HEK293 (cell line): ENCODE measurements around the gene SF3A1.

Experiments used
- CTCF ChIA-PET: fragments of 350-600 bp; formaldehyde crosslinking; extraction: SDS; loops from one replicate; lab custom pipeline; 2021; ENCODE audit warnings: antibody characterized with exemption; lab: Yijun Ruan, JAX
- POLR2A ChIA-PET: fragments of 300-600 bp; formaldehyde crosslinking; extraction: SDS; loops from one replicate; lab custom pipeline; 2020; ENCODE audit warnings: antibody characterized with exemption, inconsistent platforms; lab: Yijun Ruan, JAX
- H3K27ac ChIP-seq: fragments of 200-500 bp; sonication (Bioruptor generic); 2 replicates; pipeline ENCODE4 v1.5.1; 2014; ENCODE audit warnings: low read depth, low read length, control low read depth, inconsistent platforms; ENCODE audit errors: extremely low read depth
- H3K36me3 ChIP-seq, 2 experiments: fragments of 200-500 bp in 1 of 2; sonication (Bioruptor generic) in 1 of 2; 1 replicate in 1 of 2; 2 replicates in 1 of 2; pipeline ENCODE4 v1.5.1; 2014 to 2017; ENCODE audit warnings: inconsistent platforms in 2 of 2, low read length in 2 of 2; ENCODE audit not compliant: control insufficient read depth in 2 of 2, insufficient read depth in 1 of 2
- H3K4me1 ChIP-seq: fragments of 200-500 bp; sonication (Bioruptor generic); 2 replicates; pipeline ENCODE4 v1.5.1; 2014; ENCODE audit warnings: mild to moderate bottlenecking, low read length, inconsistent platforms; ENCODE audit not compliant: control insufficient read depth, insufficient read depth
- H3K4me3 ChIP-seq: 2 replicates; pipeline ENCODE4 v1.5.1; 2011; ENCODE audit warnings: low read depth, mild to moderate bottlenecking, control low read depth, low read length, moderate library complexity
- H3K9me3 ChIP-seq: fragments of 200-500 bp; sonication (Bioruptor generic); 2 replicates; pipeline ENCODE4 v1.5.1; 2014; ENCODE audit warnings: low read depth, low read length, inconsistent platforms; ENCODE audit not compliant: control insufficient read depth, insufficient read depth
- GLIS1 ChIP-seq: fragments of 450-650 bp; formaldehyde crosslinking; IDR thresholded peaks from 2 replicates; pipeline ENCODE4 v1.5.1; 2016; ENCODE audit warnings: missing biosample characterization, missing genetic modification characterization
- HOXD13 ChIP-seq: sonication (generic); formaldehyde crosslinking; IDR thresholded peaks from 2 replicates; pipeline ENCODE4 v1.8.0; 2022; ENCODE audit warnings: missing genetic modification reagents, borderline replicate concordance
- MEIS1 ChIP-seq: sonication (generic); formaldehyde crosslinking; IDR thresholded peaks from 2 replicates; pipeline ENCODE4 v1.8.1; 2022; ENCODE audit warnings: missing genetic modification reagents, mild to moderate bottlenecking, borderline replicate concordance
- MYNN ChIP-seq: fragments of 450-650 bp; formaldehyde crosslinking; IDR thresholded peaks from 2 replicates; pipeline ENCODE4 v1.5.1; 2016; ENCODE audit warnings: missing biosample characterization, missing genetic modification characterization, borderline replicate concordance
- ZBTB48 ChIP-seq: fragments of 450-650 bp; formaldehyde crosslinking; IDR thresholded peaks from 2 replicates; pipeline ENCODE4 v1.5.1; 2016; ENCODE audit warnings: missing biosample characterization, missing genetic modification characterization
- ZBTB8A ChIP-seq: fragments of 450-650 bp; formaldehyde crosslinking; IDR thresholded peaks from 2 replicates; pipeline ENCODE4 v1.5.1; 2016; ENCODE audit warnings: missing biosample characterization, missing genetic modification characterization
- ZNF112 ChIP-seq: fragments of 450-650 bp; formaldehyde crosslinking; IDR thresholded peaks from 2 replicates; pipeline ENCODE4 v1.5.0; 2017; ENCODE audit warnings: missing biosample characterization, missing genetic modification characterization
- ZNF138 ChIP-seq: fragments of 450-650 bp; formaldehyde crosslinking; IDR thresholded peaks from 2 replicates; pipeline ENCODE4 v1.5.1; 2016; ENCODE audit warnings: missing biosample characterization, missing genetic modification characterization, borderline replicate concordance
- ZNF155 ChIP-seq: fragments of 450-650 bp; formaldehyde crosslinking; IDR thresholded peaks from 2 replicates; pipeline ENCODE4 v1.5.1; 2016; ENCODE audit warnings: missing biosample characterization, missing genetic modification characterization
- ZNF175 ChIP-seq: fragments of 450-650 bp; formaldehyde crosslinking; IDR thresholded peaks from 2 replicates; pipeline ENCODE4 v1.5.1; 2016; ENCODE audit warnings: missing biosample characterization, missing genetic modification characterization
- ZNF324 ChIP-seq: fragments of 450-650 bp; formaldehyde crosslinking; IDR thresholded peaks from 2 replicates; pipeline ENCODE4 v1.5.1; 2016; ENCODE audit warnings: missing biosample characterization, missing genetic modification characterization
- ZNF529 ChIP-seq: fragments of 450-650 bp; formaldehyde crosslinking; IDR thresholded peaks from 2 replicates; pipeline ENCODE4 v1.5.1; 2017; ENCODE audit warnings: missing genetic modification characterization, missing biosample characterization; ENCODE audit not compliant: insufficient replicate concordance
- ZNF549 ChIP-seq: fragments of 450-650 bp; IDR thresholded peaks from 2 replicates; pipeline ENCODE4 v1.5.1; 2018; ENCODE audit warnings: missing biosample characterization, missing genetic modification characterization, mild to moderate bottlenecking, inconsistent platforms, moderate library complexity
- ZNF654 ChIP-seq: fragments of 450-650 bp; formaldehyde crosslinking; IDR thresholded peaks from 2 replicates; pipeline ENCODE4 v1.5.1; 2016; ENCODE audit warnings: low read depth, missing biosample characterization, missing genetic modification characterization
- TF ChIP-seq, protein P1 (sequence below): fragments of 450-650 bp; formaldehyde crosslinking; IDR thresholded peaks from 2 replicates; pipeline ENCODE4 v1.5.1; 2016; ENCODE audit warnings: missing biosample characterization, missing genetic modification characterization, low read depth
- TF ChIP-seq, protein P2 (sequence below): fragments of 450-650 bp; formaldehyde crosslinking; IDR thresholded peaks from 2 replicates; pipeline ENCODE4 v1.5.1; 2016; ENCODE audit warnings: missing biosample characterization, missing genetic modification characterization
- TF ChIP-seq, protein P3 (sequence below): fragments of 450-650 bp; formaldehyde crosslinking; IDR thresholded peaks from 2 replicates; pipeline ENCODE4 v1.5.1; 2017; ENCODE audit warnings: missing biosample characterization, missing genetic modification characterization
- TF ChIP-seq, protein P4 (sequence below): fragments of 450-650 bp; formaldehyde crosslinking; IDR thresholded peaks from 2 replicates; pipeline ENCODE4 v1.5.1; 2017; ENCODE audit warnings: missing biosample characterization, missing genetic modification characterization
- TF ChIP-seq, protein P5 (sequence below): fragments of 450-650 bp; formaldehyde crosslinking; IDR thresholded peaks from 2 replicates; pipeline ENCODE4 v1.5.1; 2016; ENCODE audit warnings: missing biosample characterization, missing genetic modification characterization
- TF ChIP-seq, protein P6 (sequence below): fragments of 450-650 bp; formaldehyde crosslinking; IDR thresholded peaks from 2 replicates; pipeline ENCODE4 v1.5.1; 2016; ENCODE audit warnings: missing biosample characterization, missing genetic modification characterization, borderline replicate concordance

Gene SF3A1

DNA sequence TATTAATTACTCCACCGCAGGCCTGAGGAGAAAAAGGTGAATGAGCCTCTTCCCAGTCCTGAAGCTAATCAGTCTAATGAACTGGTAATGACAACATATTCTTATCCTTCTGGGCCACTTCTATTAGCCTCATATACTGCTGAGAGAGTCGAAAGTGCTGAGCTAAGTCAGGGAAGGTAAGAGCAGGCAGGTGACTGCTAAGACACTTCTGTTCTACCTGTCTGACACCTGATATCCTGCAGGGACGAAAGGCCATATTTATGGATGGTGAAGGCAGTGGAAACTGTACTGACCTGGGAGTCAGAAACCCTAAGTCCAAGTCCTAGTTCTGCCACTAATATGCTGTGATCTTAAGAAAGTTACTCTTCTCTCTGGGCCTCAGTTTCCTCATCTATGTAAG is 33.4 kb downstream of the SF3A1 start:
- Histone ChIP-seq H3K4me1 (peaks cover 11% of the 10 kb centered on the region), H3K9me3 (no peaks in the 10 kb centered on the region), H3K27ac (no peak overlapping the region), H3K36me3 (peaks cover 0 to 27% of the 10 kb centered on the region in 2 experiments; a peak in 1 of 3 replicates), H3K4me3 (no peak overlapping the region)
- CTCF ChIA-PET, result interaction anchor here (0.8 to 3.3 kb wide), 4 partner anchors 9 to 60 kb away, joined by 3 to 16 read pairs (median 5); partner anchors contain the start of gene CASTOR1
- POLR2A ChIA-PET, result no interaction called here
- no peak for TF ChIP-seq ZNF529
- TF ChIP-seq ZNF112 (tag by site-specific recombination), result no peak
- TF ChIP-seq, protein P1, sequence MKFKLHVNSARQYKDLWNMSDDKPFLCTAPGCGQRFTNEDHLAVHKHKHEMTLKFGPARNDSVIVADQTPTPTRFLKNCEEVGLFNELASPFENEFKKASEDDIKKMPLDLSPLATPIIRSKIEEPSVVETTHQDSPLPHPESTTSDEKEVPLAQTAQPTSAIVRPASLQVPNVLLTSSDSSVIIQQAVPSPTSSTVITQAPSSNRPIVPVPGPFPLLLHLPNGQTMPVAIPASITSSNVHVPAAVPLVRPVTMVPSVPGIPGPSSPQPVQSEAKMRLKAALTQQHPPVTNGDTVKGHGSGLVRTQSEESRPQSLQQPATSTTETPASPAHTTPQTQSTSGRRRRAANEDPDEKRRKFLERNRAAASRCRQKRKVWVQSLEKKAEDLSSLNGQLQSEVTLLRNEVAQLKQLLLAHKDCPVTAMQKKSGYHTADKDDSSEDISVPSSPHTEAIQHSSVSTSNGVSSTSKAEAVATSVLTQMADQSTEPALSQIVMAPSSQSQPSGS (tag by site-specific recombination), result no peak
- TF ChIP-seq HOXD13, result no peak
- TF ChIP-seq, protein P2, sequence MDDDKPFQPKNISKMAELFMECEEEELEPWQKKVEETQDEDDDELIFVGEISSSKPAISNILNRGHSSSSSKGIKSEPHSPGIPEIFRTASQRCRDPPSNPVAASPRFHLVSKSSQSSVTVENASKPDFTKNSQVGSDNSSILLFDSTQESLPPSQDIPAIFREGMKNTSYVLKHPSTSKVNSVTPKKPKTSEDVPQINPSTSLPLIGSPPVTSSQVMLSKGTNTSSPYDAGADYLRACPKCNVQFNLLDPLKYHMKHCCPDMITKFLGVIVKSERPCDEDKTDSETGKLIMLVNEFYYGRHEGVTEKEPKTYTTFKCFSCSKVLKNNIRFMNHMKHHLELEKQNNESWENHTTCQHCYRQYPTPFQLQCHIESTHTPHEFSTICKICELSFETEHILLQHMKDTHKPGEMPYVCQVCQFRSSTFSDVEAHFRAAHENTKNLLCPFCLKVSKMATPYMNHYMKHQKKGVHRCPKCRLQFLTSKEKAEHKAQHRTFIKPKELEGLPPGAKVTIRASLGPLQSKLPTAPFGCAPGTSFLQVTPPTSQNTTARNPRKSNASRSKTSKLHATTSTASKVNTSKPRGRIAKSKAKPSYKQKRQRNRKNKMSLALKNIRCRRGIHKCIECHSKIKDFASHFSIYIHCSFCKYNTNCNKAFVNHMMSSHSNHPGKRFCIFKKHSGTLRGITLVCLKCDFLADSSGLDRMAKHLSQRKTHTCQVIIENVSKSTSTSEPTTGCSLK, result no peak

DNA sequence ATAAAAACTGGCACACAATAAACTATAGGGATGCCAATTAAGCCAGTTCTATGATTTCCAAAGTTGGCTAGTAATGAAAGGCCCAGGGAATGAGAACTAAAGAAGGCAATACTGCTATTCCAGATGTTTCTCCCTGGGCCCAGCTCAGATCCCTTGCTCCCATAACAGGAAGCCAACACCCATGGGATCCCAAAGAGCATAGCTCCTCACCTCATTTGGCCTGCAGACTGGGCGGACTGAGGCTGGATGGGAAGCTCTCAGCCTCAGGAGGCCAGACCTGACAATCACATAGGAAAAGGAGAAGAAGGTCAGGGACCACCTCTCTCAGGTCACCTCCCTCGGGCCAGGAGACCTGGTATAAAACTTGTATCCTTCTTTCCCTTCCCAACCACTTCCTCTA is 35.2 kb downstream of the SF3A1 start:
- Histone ChIP-seq H3K9me3 (no peaks in the 10 kb centered on the region), H3K4me1 (peaks cover 3% of the 10 kb centered on the region; the same call in 1 of the 2 replicates), H3K36me3 (peaks cover 0 to 27% of the 10 kb centered on the region in 2 experiments; a peak in 2 of 3 replicates), H3K27ac (no peak overlapping the region), H3K4me3 (no peak overlapping the region)
- CTCF ChIA-PET, result interaction anchor here (2.9 kb wide), 1 partner anchor 11 kb away, joined by 7 read pairs; no protein-coding TSS in a partner anchor
- POLR2A ChIA-PET, result interaction anchor here (1.3 kb wide), 1 partner anchor 35 kb away, joined by 3 read pairs; the partner anchor contains the start of genes CCDC157 and SF3A1
- TF ChIP-seq ZNF549, result no peak
- TF ChIP-seq, protein P3, sequence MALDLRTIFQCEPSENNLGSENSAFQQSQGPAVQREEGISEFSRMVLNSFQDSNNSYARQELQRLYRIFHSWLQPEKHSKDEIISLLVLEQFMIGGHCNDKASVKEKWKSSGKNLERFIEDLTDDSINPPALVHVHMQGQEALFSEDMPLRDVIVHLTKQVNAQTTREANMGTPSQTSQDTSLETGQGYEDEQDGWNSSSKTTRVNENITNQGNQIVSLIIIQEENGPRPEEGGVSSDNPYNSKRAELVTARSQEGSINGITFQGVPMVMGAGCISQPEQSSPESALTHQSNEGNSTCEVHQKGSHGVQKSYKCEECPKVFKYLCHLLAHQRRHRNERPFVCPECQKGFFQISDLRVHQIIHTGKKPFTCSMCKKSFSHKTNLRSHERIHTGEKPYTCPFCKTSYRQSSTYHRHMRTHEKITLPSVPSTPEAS, result no peak
- no peak for TF ChIP-seq ZBTB48
- no peak for TF ChIP-seq ZNF138 (tag by site-specific recombination)
- TF ChIP-seq MEIS1 (CRISPR knock-in tag), result no peak
- TF ChIP-seq, protein P4, sequence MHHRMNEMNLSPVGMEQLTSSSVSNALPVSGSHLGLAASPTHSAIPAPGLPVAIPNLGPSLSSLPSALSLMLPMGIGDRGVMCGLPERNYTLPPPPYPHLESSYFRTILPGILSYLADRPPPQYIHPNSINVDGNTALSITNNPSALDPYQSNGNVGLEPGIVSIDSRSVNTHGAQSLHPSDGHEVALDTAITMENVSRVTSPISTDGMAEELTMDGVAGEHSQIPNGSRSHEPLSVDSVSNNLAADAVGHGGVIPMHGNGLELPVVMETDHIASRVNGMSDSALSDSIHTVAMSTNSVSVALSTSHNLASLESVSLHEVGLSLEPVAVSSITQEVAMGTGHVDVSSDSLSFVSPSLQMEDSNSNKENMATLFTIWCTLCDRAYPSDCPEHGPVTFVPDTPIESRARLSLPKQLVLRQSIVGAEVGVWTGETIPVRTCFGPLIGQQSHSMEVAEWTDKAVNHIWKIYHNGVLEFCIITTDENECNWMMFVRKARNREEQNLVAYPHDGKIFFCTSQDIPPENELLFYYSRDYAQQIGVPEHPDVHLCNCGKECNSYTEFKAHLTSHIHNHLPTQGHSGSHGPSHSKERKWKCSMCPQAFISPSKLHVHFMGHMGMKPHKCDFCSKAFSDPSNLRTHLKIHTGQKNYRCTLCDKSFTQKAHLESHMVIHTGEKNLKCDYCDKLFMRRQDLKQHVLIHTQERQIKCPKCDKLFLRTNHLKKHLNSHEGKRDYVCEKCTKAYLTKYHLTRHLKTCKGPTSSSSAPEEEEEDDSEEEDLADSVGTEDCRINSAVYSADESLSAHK (tag by site-specific recombination), result no peak
- no peak for TF ChIP-seq MYNN
- no peak for TF ChIP-seq ZNF324 (tag by site-specific recombination)
- TF ChIP-seq, protein P5, sequence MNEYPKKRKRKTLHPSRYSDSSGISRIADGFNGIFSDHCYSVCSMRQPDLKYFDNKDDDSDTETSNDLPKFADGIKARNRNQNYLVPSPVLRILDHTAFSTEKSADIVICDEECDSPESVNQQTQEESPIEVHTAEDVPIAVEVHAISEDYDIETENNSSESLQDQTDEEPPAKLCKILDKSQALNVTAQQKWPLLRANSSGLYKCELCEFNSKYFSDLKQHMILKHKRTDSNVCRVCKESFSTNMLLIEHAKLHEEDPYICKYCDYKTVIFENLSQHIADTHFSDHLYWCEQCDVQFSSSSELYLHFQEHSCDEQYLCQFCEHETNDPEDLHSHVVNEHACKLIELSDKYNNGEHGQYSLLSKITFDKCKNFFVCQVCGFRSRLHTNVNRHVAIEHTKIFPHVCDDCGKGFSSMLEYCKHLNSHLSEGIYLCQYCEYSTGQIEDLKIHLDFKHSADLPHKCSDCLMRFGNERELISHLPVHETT (tag by site-specific recombination), result no peak
- no peak for TF ChIP-seq ZBTB8A
- no peak for TF ChIP-seq ZNF155 (tag by site-specific recombination)
- TF ChIP-seq ZNF175, result no peak
- no peak for TF ChIP-seq GLIS1
- TF ChIP-seq, protein P6, sequence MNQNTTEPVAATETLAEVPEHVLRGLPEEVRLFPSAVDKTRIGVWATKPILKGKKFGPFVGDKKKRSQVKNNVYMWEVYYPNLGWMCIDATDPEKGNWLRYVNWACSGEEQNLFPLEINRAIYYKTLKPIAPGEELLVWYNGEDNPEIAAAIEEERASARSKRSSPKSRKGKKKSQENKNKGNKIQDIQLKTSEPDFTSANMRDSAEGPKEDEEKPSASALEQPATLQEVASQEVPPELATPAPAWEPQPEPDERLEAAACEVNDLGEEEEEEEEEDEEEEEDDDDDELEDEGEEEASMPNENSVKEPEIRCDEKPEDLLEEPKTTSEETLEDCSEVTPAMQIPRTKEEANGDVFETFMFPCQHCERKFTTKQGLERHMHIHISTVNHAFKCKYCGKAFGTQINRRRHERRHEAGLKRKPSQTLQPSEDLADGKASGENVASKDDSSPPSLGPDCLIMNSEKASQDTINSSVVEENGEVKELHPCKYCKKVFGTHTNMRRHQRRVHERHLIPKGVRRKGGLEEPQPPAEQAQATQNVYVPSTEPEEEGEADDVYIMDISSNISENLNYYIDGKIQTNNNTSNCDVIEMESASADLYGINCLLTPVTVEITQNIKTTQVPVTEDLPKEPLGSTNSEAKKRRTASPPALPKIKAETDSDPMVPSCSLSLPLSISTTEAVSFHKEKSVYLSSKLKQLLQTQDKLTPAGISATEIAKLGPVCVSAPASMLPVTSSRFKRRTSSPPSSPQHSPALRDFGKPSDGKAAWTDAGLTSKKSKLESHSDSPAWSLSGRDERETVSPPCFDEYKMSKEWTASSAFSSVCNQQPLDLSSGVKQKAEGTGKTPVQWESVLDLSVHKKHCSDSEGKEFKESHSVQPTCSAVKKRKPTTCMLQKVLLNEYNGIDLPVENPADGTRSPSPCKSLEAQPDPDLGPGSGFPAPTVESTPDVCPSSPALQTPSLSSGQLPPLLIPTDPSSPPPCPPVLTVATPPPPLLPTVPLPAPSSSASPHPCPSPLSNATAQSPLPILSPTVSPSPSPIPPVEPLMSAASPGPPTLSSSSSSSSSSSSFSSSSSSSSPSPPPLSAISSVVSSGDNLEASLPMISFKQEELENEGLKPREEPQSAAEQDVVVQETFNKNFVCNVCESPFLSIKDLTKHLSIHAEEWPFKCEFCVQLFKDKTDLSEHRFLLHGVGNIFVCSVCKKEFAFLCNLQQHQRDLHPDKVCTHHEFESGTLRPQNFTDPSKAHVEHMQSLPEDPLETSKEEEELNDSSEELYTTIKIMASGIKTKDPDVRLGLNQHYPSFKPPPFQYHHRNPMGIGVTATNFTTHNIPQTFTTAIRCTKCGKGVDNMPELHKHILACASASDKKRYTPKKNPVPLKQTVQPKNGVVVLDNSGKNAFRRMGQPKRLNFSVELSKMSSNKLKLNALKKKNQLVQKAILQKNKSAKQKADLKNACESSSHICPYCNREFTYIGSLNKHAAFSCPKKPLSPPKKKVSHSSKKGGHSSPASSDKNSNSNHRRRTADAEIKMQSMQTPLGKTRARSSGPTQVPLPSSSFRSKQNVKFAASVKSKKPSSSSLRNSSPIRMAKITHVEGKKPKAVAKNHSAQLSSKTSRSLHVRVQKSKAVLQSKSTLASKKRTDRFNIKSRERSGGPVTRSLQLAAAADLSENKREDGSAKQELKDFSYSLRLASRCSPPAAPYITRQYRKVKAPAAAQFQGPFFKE (tag by site-specific recombination), result no peak
- no peak for TF ChIP-seq ZNF654 (tag by site-specific recombination)
